ENCODE measurements around the gene ZNF789. TPM values are rescaled to one million over a fixed set of nuclear protein-coding genes. Genes with fewer than 3 reads are reported as not detected.
A peak's percentile ranks its signal among the peaks of the same experiment; 100 is the strongest.

The ZNF789 gene
- total RNA-seq, 1 donor from 2014 or later: 2.9 TPM

GRCh38 chr7:99456288-99456687 is 16.4 kb upstream of the ZNF789 start:
- ATAC-seq: no peak
- intact Hi-C loops (cut with DNase I): no loop called here
- no peak for DNase-seq (ENCODE audit: missing footprints)

GRCh38 chr7:99457050-99457649 is 15.5 kb upstream of the ZNF789 start:
- no peak for DNase-seq (ENCODE audit: missing footprints)

GRCh38 chr7:99457650-99458493 is 14.8 kb upstream of the ZNF789 start:
- intact Hi-C loops (cut with DNase I): no loop called here
- ATAC-seq (no peak), DNase-seq (ENCODE audit: missing footprints) (no peak)

More at GRCh38 chr7:99457050-99457649, 15.5 kb upstream of the ZNF789 start:
- intact Hi-C loops (cut with DNase I): no loop called here
- ATAC-seq: no peak

GRCh38 chr7:99459087-99459486 is 13.6 kb upstream of the ZNF789 start:
- intact Hi-C loops (cut with DNase I): no loop called here
- DNase-seq (ENCODE audit: missing footprints) (no peak), ATAC-seq (no peak)

GRCh38 chr7:99460651-99461050 is 12.0 kb upstream of the ZNF789 start:
- ATAC-seq: no peak
- intact Hi-C loops (cut with DNase I): no loop called here
- no peak for DNase-seq (ENCODE audit: missing footprints)

GRCh38 chr7:99461221-99461620 is 11.5 kb upstream of the ZNF789 start:
- ATAC-seq (no peak), DNase-seq (ENCODE audit: missing footprints) (no peak)
- intact Hi-C loops (cut with DNase I): no loop called here

- intact Hi-C loops (cut with DNase I): no loop called here
- ATAC-seq: peak; percentile 11
Measured at GRCh38 chr7:99465421-99465768, 7.3 kb upstream of the ZNF789 start.

GRCh38 chr7:99468336-99468918 is 4.3 kb upstream of the ZNF789 start:
- ATAC-seq: no peak
- intact Hi-C loops (cut with DNase I): no loop called here

More at GRCh38 chr7:99465421-99465768, 7.3 kb upstream of the ZNF789 start:
- no peak for DNase-seq (ENCODE audit: missing footprints)

GRCh38 chr7:99469381-99470065 is 3.2 kb upstream of the ZNF789 start:
- intact Hi-C loops (cut with DNase I): no loop called here
- no peak for DNase-seq (ENCODE audit: missing footprints)

More at GRCh38 chr7:99468336-99468918, 4.3 kb upstream of the ZNF789 start:
- no peak for DNase-seq (ENCODE audit: missing footprints)

GRCh38 chr7:99473315-99473596 is 566 bp downstream of the ZNF789 start:
- intact Hi-C loops (cut with DNase I): loop anchor here (2.0 kb wide), 1 partner anchor 32 kb away; the partner anchor contains the start of gene ZKSCAN5
- ATAC-seq (no peak), DNase-seq (ENCODE audit: missing footprints) (no peak)

More at GRCh38 chr7:99469381-99470065, 3.2 kb upstream of the ZNF789 start:
- no peak for ATAC-seq

GRCh38 chr7:99476107-99476506 is 3.4 kb downstream of the ZNF789 start:
- DNase-seq (ENCODE audit: missing footprints): no peak
- intact Hi-C loops (cut with DNase I): no loop called here
- no peak for ATAC-seq

- intact Hi-C loops (cut with DNase I): no loop called here
- DNase-seq (ENCODE audit: missing footprints) (no peak), ATAC-seq (peak; percentile 35)
Measured at GRCh38 chr7:99478464-99479440, 6.1 kb downstream of the ZNF789 start.

- ATAC-seq (no peak), DNase-seq (ENCODE audit: missing footprints) (no peak)
- intact Hi-C loops (cut with DNase I): no loop called here
Measured at GRCh38 chr7:99485094-99485493, 12.4 kb downstream of the ZNF789 start.

- intact Hi-C loops (cut with DNase I): no loop called here
- no peak for DNase-seq (ENCODE audit: missing footprints)
- no peak for ATAC-seq
Measured at GRCh38 chr7:99489235-99489634, 16.5 kb downstream of the ZNF789 start.

- ATAC-seq: no peak
- DNase-seq (ENCODE audit: missing footprints): no peak
- intact Hi-C loops (cut with DNase I): no loop called here
Measured at GRCh38 chr7:99490878-99491277, 18.2 kb downstream of the ZNF789 start.

- intact Hi-C loops (cut with DNase I): no loop called here
- DNase-seq (ENCODE audit: missing footprints): no peak
- no peak for ATAC-seq
Measured at GRCh38 chr7:99493823-99494222, 21.1 kb downstream of the ZNF789 start.

GRCh38 chr7:99497766-99498545 is 25.3 kb downstream of the ZNF789 start:
- ATAC-seq (no peak), DNase-seq (ENCODE audit: missing footprints) (no peak)
- intact Hi-C loops (cut with DNase I): no loop called here

GRCh38 chr7:99498546-99498944 is 25.9 kb downstream of the ZNF789 start:
- intact Hi-C loops (cut with DNase I): no loop called here
- no peak for DNase-seq (ENCODE audit: missing footprints)
- no peak for ATAC-seq
